Measurements from ENCODE around the gene FUT2.

The FUT2 gene

GRCh38 chr19:48746738-48747575 is 51.2 kb downstream of the FUT2 start, which contains the start of gene IZUMO1:
TSS of gene IZUMO1 (minus strand) at chr19:48746909. CDS start at chr19:48745859, 1,050 bp downstream.
- no peak for TF ChIP-seq REST (IDR thresholded peaks at IDR 0.05; ENCODE audit: insufficient read depth in 1 of 2, low read depth in 2 of 2, low read length in 2 of 2)
- TF ChIP-seq TAF1 (IDR thresholded peaks at IDR 0.05; ENCODE audit: borderline replicate concordance, insufficient read depth, low read length): no peak
- TF ChIP-seq POLR2AphosphoS5 (IDR thresholded peaks at IDR 0.05; ENCODE audit: low read depth, low read length): no peak
- TF ChIP-seq SIN3A (IDR thresholded peaks at IDR 0.05; ENCODE audit: borderline replicate concordance, insufficient read depth, low read length): no peak
- no peak for TF ChIP-seq FOXP2 (optimal IDR thresholded peaks at IDR 0.05; ENCODE audit: borderline replicate concordance, extremely low read depth, extremely low read length, insufficient read depth)

DNA sequence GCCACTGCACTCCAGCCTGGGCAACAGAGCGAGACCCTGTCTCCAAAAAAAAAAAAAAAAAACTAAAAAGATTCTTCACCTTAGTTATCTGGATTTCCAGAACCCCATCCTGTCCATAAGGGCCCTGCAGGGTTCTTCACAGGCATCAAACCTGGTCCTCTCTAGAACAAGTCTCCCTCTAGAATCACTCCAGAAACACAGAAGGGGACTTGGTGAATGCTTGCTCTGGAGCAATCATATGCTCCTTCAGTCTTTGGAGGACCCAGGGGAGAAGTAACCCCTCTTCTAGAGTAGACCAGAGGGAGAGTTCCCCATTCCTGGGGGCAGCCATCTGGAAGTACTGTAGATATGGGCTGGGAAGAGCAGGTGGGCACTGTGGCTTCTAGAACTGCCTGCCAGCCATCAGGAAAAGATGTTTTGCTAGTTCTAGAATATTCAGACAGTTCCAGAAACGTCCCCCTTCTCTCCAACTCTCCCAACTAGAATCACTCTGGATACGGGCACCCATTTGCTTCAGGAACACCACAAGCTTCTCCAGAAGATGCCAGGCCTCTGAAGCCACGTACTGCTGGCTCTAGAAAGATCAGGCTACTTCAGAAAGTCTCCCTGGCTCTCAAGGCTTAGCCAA is 53.9 kb downstream of the FUT2 start:
- no peak for TF ChIP-seq SIN3A (IDR thresholded peaks at IDR 0.05; ENCODE audit: borderline replicate concordance, insufficient read depth, low read length)
- TF ChIP-seq POLR2AphosphoS5 (IDR thresholded peaks at IDR 0.05; ENCODE audit: low read depth, low read length): no peak
- no peak for TF ChIP-seq TAF1 (IDR thresholded peaks at IDR 0.05; ENCODE audit: borderline replicate concordance, insufficient read depth, low read length)
- TF ChIP-seq REST (IDR thresholded peaks at IDR 0.05; ENCODE audit: insufficient read depth in 1 of 2, low read depth in 2 of 2, low read length in 2 of 2): no peak
- TF ChIP-seq FOXP2 (optimal IDR thresholded peaks at IDR 0.05; ENCODE audit: borderline replicate concordance, extremely low read depth, extremely low read length, insufficient read depth): no peak

DNA sequence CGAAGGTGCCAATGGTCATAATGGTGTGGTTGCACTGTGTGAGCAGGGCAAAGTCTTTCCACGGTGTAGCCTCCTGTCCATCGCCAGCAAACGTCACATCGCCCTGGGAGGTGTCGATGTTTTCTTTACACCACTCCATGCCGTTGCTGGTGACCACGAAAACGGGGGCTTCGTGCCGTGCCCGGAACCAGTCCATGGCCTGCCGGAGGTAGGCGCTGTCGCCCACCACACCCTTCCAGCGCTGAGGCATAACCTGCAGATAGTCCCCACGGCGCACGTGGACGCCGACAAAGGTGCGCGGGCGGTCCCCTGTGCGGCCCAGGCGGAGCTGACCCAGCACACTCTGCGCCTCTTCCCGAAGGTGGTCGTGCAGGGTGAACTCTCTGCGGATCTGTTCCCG is 54.6 kb downstream of the FUT2 start:
- TF ChIP-seq FOXP2 (optimal IDR thresholded peaks at IDR 0.05; ENCODE audit: borderline replicate concordance, extremely low read depth, extremely low read length, insufficient read depth): no peak
- no peak for TF ChIP-seq POLR2AphosphoS5 (IDR thresholded peaks at IDR 0.05; ENCODE audit: low read depth, low read length)
- no peak for TF ChIP-seq REST (IDR thresholded peaks at IDR 0.05; ENCODE audit: insufficient read depth in 1 of 2, low read depth in 2 of 2, low read length in 2 of 2)
- TF ChIP-seq SIN3A (IDR thresholded peaks at IDR 0.05; ENCODE audit: borderline replicate concordance, insufficient read depth, low read length): no peak
- no peak for TF ChIP-seq TAF1 (IDR thresholded peaks at IDR 0.05; ENCODE audit: borderline replicate concordance, insufficient read depth, low read length)

- TF ChIP-seq TAF1 (IDR thresholded peaks at IDR 0.05; ENCODE audit: borderline replicate concordance, insufficient read depth, low read length): no peak
- no peak for TF ChIP-seq FOXP2 (optimal IDR thresholded peaks at IDR 0.05; ENCODE audit: borderline replicate concordance, extremely low read depth, extremely low read length, insufficient read depth)
- TF ChIP-seq REST (IDR thresholded peaks at IDR 0.05; ENCODE audit: insufficient read depth in 1 of 2, low read depth in 2 of 2, low read length in 2 of 2): no peak
- TF ChIP-seq POLR2AphosphoS5 (IDR thresholded peaks at IDR 0.05; ENCODE audit: low read depth, low read length): no peak
- no peak for TF ChIP-seq SIN3A (IDR thresholded peaks at IDR 0.05; ENCODE audit: borderline replicate concordance, insufficient read depth, low read length)
Measured at GRCh38 chr19:48750771-48751504, 55.2 kb downstream of the FUT2 start.
